ENCODE data around the gene HCK.

DNA sequence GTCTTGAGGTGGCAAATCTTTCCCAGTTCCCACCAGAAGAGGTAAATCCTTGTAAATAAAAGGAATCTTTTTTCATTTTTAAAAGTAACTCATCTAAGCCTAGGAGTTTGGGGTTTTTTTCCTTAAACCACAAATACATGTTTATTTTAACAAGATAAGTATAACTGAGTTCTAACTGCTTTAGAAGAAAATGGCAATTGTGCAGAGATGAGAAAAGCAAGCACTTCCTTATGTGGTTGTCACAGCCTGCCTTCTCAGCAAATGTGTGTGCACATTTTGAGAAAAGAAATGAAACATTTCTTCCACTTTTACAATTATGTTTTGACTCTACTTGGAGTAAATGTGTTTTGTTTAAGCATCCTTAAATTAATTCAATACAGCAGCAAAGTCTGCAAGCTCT lies 17.7 kb downstream of the HCK start:
- TF ChIP-seq, protein P1, sequence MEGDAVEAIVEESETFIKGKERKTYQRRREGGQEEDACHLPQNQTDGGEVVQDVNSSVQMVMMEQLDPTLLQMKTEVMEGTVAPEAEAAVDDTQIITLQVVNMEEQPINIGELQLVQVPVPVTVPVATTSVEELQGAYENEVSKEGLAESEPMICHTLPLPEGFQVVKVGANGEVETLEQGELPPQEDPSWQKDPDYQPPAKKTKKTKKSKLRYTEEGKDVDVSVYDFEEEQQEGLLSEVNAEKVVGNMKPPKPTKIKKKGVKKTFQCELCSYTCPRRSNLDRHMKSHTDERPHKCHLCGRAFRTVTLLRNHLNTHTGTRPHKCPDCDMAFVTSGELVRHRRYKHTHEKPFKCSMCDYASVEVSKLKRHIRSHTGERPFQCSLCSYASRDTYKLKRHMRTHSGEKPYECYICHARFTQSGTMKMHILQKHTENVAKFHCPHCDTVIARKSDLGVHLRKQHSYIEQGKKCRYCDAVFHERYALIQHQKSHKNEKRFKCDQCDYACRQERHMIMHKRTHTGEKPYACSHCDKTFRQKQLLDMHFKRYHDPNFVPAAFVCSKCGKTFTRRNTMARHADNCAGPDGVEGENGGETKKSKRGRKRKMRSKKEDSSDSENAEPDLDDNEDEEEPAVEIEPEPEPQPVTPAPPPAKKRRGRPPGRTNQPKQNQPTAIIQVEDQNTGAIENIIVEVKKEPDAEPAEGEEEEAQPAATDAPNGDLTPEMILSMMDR (IDR thresholded peaks at IDR 0.05), result no peak
- TF ChIP-seq POLR2A (IDR thresholded peaks at IDR 0.05), result no peak
- no peak for TF ChIP-seq POLR2AphosphoS5 (IDR thresholded peaks at IDR 0.05)

Data from sigmoid colon (tissue), 4 donors.